Common myeloid progenitor, CD34-positive (primary cell): ENCODE measurements around the gene CHD9NB.

Experiments used
- CTCF ChIA-PET: fragments of 350-600 bp; sonication (Branson Sonifier 250); formaldehyde crosslinking; loops from one replicate; lab custom pipeline; 2021; ENCODE audit warnings: antibody characterized with exemption; lab: Charles Lee
- POLR2A ChIA-PET: fragments of 350-600 bp; sonication (Branson Sonifier 250); formaldehyde crosslinking; loops from one replicate; lab custom pipeline; 2021; ENCODE audit warnings: antibody characterized with exemption; lab: Charles Lee
- DNase-seq, 3 donors: peaks; one replicate each; pipeline versions ENCODE4 v3.0.0 to v3.0.0-alpha.2; 2013
- H3K27ac ChIP-seq, 2 experiments: 1 replicate in 1 of 2; 2 replicates in 1 of 2; pipeline ENCODE4 v1.7.0; 2013; ENCODE audit warnings: inconsistent platforms in 2 of 2, low read length in 2 of 2, mild to moderate bottlenecking in 2 of 2, low read depth in 1 of 2, moderate library complexity in 1 of 2; ENCODE audit not compliant: severe bottlenecking in 2 of 2, insufficient read depth in 1 of 2, poor library complexity in 1 of 2
- H3K27me3 ChIP-seq, 5 experiments: replicated peaks in 2 of 5; 1 replicate in 3 of 5; 2 replicates in 2 of 5; pipeline versions ENCODE4 v1.6.1 to v1.7.0; 2013; ENCODE audit warnings: low read length in 4 of 5, mild to moderate bottlenecking in 2 of 5, moderate library complexity in 2 of 5, inconsistent platforms in 1 of 5; ENCODE audit not compliant: insufficient read depth in 5 of 5, control insufficient read depth in 4 of 5
- H3K36me3 ChIP-seq, 4 experiments: 1 replicate in 2 of 4; 2 replicates in 2 of 4; pipeline versions ENCODE4 v1.6.1 to v1.7.0; 2013; ENCODE audit warnings: low read length in 3 of 4, control low read depth in 1 of 4, mild to moderate bottlenecking in 1 of 4; ENCODE audit not compliant: control insufficient read depth in 4 of 4, insufficient read depth in 4 of 4
- H3K4me1 ChIP-seq, 4 experiments: 1 replicate in 3 of 4; 2 replicates in 1 of 4; pipeline versions ENCODE4 v1.6.1 to v1.7.1; 2013; ENCODE audit warnings: low read length in 3 of 4, mild to moderate bottlenecking in 3 of 4, control low read depth in 1 of 4, inconsistent platforms in 1 of 4, moderate library complexity in 1 of 4; ENCODE audit not compliant: control insufficient read depth in 4 of 4, insufficient read depth in 4 of 4; ENCODE audit errors: control extremely low read depth in 1 of 4
- H3K4me3 ChIP-seq, 7 experiments: 1 replicate in 4 of 7; 2 replicates in 3 of 7; pipeline versions ENCODE4 v1.5.1 to v1.7.0; 2013; ENCODE audit warnings: mild to moderate bottlenecking in 7 of 7, low read length in 6 of 7, moderate library complexity in 6 of 7, inconsistent platforms in 2 of 7, low read depth in 2 of 7, control low read depth in 1 of 7; ENCODE audit not compliant: insufficient read depth in 4 of 7, control insufficient read depth in 1 of 7; ENCODE audit errors: extremely low read depth in 1 of 7
- H3K9me3 ChIP-seq, 5 experiments: 1 replicate in 4 of 5; 2 replicates in 1 of 5; pipeline versions ENCODE4 v1.6.1 to v1.7.1; 2013; ENCODE audit warnings: low read length in 4 of 5, mild to moderate bottlenecking in 2 of 5, inconsistent platforms in 1 of 5, low read depth in 1 of 5, moderate library complexity in 1 of 5; ENCODE audit not compliant: control insufficient read depth in 4 of 5, insufficient read depth in 2 of 5; ENCODE audit errors: control extremely low read depth in 1 of 5
- WGBS: methylation state at CpG from one replicate; pipeline ENCODE4 v1.1.5; 2013; ENCODE audit not compliant: insufficient coverage; 5-methylcytosine and 5-hydroxymethylcytosine counted together

Gene CHD9NB

GRCh38 chr16:52991572-52991971 is 61.1 kb downstream of the CHD9NB start:
- ChIA-PET POLR2A (no interaction called here), CTCF (no interaction called here)
- Histone ChIP-seq H3K36me3 (no peaks in the 10 kb centered on the region), H3K4me1 (no peaks in the 10 kb centered on the region), H3K9me3 (no peaks in the 10 kb centered on the region), H3K4me3 (no peak overlapping the region), H3K27ac (no peak overlapping the region), H3K27me3 (no peaks in the 10 kb centered on the region)
- no CpG with 5 or more reads among the region's 1 CpG for WGBS
- no peak for DNase-seq
